Stimulated activated CD4-positive, alpha-beta T cell treated with anti-CD3 and anti-CD28 coated beads, TNF-alpha, amount 100 ng/mL, for 48 hours (primary cell): ENCODE data around the gene MAN1A1.

ENCODE experiments used
- DNase-seq, 3 donors: peaks; one replicate each; pipeline ENCODE4 v3.0.0-alpha.2; 2020; ENCODE audit warnings: low read depth in 3 of 3

MAN1A1 gene

GRCh38 chr6:119346450-119346849, 3.1 kb downstream of the MAN1A1 start:
- DNase-seq: no peak

DNA sequence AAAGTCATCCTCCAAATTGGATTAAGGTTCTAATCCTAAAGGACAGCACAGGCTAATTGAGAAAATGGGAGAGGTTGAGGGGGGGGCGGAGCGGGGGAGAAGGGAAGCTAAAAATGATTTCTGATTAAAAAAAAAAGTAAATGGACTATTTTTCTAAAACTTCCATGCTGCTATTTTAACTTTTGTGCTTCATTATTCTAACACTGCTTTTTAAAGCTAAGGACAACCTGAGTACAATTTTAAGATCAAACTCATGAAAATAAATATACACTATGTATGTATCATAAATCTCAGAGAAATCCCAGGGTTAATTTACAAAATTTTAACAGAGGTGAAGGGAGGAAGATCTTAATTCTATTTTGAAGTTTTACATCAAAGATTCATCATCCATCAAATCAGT, 4.4 kb downstream of the MAN1A1 start:
- no peak for DNase-seq

- no peak for DNase-seq
These were observed 5.3 kb downstream of the MAN1A1 start for GRCh38 chr6:119344306-119344705.

- no peak for DNase-seq
These were observed 5.9 kb downstream of the MAN1A1 start for GRCh38 chr6:119343573-119344146.

- DNase-seq: no peak
These were observed 6.4 kb downstream of the MAN1A1 start for GRCh38 chr6:119343167-119343566.

DNA sequence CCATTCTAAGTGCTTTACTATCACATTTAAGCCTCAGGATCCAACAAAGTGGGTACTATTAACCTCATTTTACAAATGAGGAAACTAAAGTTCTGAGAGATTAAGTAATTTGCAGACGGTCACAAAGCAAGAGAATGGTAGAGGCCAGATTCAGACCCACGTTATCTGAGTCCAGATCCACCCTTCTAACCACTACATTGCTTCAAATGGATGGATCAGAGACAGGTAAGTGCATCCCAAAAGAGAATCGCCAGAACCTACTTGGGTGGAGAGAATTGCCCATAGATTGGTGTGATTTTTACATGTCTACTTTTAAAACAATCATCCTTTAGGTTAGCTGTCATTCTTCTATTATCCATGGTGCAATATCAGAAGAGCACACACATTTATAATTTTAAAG, 7.1 kb downstream of the MAN1A1 start:
- no peak for DNase-seq

- DNase-seq: no peak
These were observed 8.6 kb downstream of the MAN1A1 start for GRCh38 chr6:119340796-119341487.

DNA sequence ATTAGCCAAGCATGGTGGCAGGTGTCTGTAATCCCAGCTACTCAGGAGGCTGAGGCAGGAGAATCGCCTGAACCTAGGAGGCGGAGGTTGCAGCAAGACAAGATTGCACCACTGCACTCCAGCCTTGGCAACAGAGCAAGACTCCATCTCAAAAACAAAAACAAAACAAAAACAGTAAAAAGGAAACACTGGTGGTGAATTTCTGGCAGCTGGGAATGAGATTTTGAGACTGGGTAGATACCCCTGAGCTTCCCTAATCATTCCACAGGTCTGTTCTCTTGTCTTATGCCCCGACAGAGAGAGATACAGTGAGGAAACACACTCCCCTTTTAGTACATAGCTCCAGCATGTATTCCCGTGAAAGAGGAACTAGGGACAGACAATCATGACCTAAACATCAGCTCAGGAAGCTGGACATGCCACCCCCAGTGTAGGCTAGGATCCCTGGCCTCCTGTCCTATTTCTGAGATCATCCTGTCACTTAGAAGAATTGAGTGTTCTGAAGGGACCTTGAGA, 9.6 kb downstream of the MAN1A1 start:
- no peak for DNase-seq

- DNase-seq: no peak
These were observed 11.8 kb downstream of the MAN1A1 start for GRCh38 chr6:119337762-119338161.

DNA sequence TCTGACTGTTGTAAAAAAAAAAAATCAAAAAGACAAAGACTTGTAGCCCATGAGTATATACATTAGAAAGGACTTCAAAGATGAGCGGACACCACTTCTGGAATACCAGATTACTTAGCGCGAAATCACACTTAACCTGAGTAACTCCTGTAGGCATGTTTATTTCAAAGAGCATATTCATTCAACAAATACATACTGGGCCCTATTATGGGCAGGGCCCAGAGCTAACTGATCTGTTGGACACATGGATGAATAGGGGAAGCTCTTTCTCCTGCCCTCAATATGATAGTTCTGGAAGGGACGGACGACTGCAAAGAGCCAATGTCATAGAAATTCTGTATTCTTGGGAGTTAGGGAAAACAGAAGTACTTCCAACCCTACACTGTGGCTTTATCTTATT, 12.3 kb downstream of the MAN1A1 start:
- no peak for DNase-seq

DNA sequence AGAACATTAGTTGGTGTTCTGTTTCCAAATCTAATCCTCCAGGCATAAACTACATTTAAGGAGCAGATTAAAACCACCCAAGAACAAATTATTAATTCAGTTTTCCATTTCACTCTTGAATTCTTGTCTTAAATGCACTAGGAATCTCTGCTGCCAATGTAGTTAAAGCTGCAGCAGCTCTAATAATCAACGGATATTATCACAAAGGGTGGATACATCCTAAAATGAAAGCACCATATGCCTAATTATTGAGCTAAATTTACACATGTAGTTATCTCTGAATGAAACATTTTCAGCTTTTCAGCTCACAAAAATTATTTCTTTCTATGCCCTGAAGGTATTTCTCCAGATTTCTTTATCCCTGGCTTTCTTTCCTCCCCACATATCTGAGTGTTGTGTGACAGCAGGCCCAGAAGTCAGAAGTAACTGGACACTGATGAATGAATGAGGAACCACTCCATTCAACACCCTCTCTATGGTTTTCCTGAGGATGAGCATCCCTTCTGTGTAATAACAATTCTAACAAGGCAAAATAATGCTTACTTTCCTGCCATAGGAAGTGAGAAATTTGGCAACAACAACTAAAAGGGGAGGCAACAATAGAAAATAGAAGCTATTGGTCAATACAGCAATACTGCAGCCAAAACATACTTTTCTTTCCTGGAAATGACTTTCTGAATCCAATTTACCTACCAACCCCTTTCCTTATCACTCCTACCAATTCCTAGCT, 14.9 kb downstream of the MAN1A1 start:
- DNase-seq: no peak

DNA sequence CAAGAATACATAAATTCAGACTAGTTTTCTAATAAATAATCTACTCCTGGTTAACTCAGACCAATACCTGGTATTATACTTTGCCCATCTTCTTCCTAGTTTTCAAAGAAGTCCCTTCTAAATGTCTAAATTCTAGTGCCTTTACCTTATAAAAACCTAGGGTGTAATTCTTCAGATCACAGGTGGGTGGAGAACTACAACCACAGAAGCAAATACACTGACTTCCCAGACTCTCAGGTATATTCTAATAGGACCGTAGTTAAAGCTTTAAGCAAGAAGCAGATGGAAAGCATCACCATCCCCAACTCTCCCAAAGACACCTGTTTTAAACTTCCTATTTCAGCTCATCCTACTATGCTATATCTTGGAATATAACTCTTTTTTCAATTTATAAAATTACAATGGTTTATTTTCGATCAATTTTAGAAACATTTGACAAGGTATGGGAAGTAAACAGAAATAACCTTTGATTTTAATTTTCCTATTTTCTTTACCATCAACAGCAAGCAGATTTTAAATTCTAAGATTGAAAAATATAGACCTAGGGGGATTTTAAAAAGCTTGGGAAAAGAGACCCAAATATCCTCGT, 15.8 kb downstream of the MAN1A1 start:
- DNase-seq: no peak

- no peak for DNase-seq
These were observed 16.4 kb downstream of the MAN1A1 start for GRCh38 chr6:119333063-119333609.

DNA sequence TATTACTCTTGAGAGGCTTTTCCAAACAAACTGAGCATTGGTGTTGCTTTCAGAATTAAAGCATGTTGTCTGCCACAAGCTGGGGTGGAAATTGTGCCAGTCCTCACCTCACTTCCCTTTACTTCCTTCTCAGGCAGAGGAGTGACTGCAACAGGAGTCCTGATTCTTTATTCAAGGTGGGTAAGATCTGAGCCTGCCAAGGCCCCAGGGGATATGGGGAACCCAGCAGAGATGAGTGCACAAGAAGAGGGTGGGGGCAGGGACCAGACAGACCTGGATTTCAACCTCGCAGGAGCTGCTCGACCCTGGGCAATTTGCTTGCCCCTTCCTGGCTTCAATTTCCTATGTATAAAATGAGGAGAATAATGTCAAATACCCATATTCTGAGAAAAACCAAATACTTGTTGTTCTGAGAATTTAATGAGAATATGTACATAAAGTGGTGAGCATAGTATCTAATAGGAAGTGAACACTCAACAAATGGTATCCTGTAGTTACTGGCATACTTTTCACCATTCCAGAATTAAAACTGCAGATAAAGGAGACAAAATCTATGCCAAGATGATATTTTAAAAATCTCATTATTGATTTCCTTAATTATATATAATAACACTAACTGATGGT, 17.8 kb downstream of the MAN1A1 start:
- DNase-seq: no peak

DNA sequence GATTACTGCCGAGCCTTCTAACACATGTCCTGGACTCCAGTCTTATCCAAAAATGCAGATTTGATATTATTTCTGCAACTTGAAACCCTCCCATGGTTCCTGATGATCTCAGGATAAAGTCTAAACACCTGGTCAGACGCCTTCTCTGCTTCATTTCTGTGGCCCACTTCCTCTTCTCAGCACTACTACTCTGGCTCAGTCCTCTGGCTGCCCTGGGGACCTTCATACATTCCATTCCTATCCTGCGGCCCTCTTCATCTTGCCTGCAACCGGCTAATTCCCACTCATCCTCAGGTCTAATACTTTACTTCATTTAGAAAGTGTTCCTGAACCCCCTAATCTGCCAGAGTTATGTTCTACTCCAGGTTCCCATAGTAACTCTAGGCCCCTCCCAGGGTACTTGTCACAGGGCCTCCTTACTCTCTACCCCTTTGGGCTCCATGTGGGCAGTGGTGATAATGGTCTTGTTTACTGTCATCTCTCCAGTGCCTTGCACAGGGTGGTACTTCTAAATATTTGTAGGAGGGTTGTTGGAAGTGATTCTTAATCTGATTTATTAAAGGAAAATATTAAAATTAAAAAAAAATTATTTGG, 18.9 kb downstream of the MAN1A1 start:
- DNase-seq: no peak

DNA sequence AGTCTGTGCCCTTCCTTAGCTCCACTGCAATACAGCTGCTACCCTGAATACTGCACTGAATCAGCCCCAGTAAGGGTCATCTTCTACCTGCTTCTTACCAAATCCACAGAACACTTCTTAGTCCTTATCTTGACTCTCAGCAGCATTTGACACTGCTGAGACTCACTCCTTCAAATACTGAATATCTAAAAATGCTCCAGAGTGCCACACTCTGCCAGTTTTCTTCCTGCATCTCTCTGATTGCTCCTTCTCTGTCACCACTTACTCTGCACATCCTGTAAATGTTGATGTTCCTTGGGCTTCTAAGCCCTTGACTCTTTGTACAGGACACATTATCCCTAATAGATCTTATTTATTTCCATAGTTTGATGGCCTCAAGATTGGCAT, 19.8 kb downstream of the MAN1A1 start:
- DNase-seq: no peak

GRCh38 chr6:119328892-119329793, 20.4 kb downstream of the MAN1A1 start:
- DNase-seq: no peak

GRCh38 chr6:119328254-119328653, 21.3 kb downstream of the MAN1A1 start:
- DNase-seq: no peak

GRCh38 chr6:119327810-119328209, 21.8 kb downstream of the MAN1A1 start:
- no peak for DNase-seq

DNA sequence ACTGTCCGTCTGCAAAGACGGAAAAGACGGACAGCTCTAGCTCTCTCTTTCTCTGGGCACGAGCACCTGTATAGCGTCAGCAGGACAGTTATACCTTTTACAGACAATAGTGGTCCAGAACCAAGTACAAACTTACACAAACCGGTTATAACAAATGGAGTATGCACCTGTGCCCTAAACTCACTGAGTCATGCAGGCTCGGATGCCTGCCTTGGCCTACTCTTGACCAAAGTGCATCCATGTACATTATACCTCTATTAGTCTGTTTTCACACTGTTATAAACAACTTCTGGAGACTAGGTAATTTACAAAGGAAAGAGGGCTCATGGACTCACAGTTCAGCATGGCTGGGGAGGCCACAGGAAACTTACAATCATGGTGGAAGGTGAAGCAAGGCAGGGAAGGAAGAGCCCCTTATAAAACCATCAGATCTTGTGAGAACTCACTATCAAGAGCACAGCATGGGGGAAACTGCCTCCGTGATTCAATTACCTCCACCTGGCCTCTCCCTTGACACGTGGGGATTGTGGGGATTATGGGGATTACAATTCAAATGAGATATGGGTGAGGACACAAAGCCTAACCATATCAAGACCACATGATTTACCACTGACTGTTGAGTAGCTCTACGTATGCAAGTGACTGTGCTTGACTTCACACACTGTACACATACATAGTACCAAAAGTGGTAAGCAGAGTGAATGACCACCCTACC, 23.1 kb downstream of the MAN1A1 start:
- DNase-seq: no peak
